Heart right ventricle (tissue), 16 donors: Measurements from ENCODE around the gene MACO1. TPM values are rescaled to one million over a fixed set of nuclear protein-coding genes. Genes with fewer than 3 reads are reported as not detected.
"Not testable (repeated sequence)": the region's sequence is repeated elsewhere in the genome, so short reads cannot be mapped to it uniquely, and the experiment has no call there.

Experiments used
- ATAC-seq, 8 donors: fragments of 200-7000 bp; cut with Tn5 transposase; one replicate each; pipeline ENCODE4 v1.9.1; 2020; ENCODE audit warnings: mild to moderate bottlenecking in 8 of 8, moderate library complexity in 8 of 8, moderate number of reproducible peaks in 1 of 8
- DNase-seq, 2 donors: peaks; one replicate each; pipeline ENCODE4 v3.0.0-alpha.2; 2020
- H3K27ac ChIP-seq, 10 donors: fragments of 200-600 bp; sonication (generic) in 2 of 10; one replicate each; pipeline versions ENCODE4 v1.5.0 to v1.8.0; 2020 to 2022; ENCODE audit warnings: mild to moderate bottlenecking in 3 of 10
- H3K27me3 ChIP-seq, 7 donors: fragments of 200-600 bp; one replicate each; pipeline ENCODE4 v1.8.0; 2021 to 2022; ENCODE audit warnings: mild to moderate bottlenecking in 2 of 7
- H3K36me3 ChIP-seq, 9 donors: fragments of 200-600 bp; sonication (generic) in 1 of 9; one replicate each; pipeline versions ENCODE4 v1.5.0 to v1.8.0; 2020 to 2022; ENCODE audit warnings: mild to moderate bottlenecking in 2 of 9
- H3K4me1 ChIP-seq, 9 donors: fragments of 200-600 bp; sonication (generic) in 1 of 9; one replicate each; pipeline versions ENCODE4 v1.5.0 to v1.8.0; 2020 to 2022; ENCODE audit warnings: mild to moderate bottlenecking in 4 of 9
- H3K4me3 ChIP-seq, 10 donors: fragments of 200-600 bp; sonication (generic) in 2 of 10; one replicate each; pipeline versions ENCODE4 v1.5.0 to v1.8.0; 2020 to 2022; ENCODE audit warnings: mild to moderate bottlenecking in 7 of 10, moderate library complexity in 2 of 10
- H3K9me3 ChIP-seq, 11 donors: fragments of 200-600 bp in 10 of 11; sonication (generic) in 2 of 11; one replicate each; pipeline versions ENCODE4 v1.5.0 to v1.8.0; 2013 to 2022; ENCODE audit warnings: mild to moderate bottlenecking in 2 of 11, control low read depth in 1 of 11, moderate library complexity in 1 of 11
- CTCF ChIP-seq, 9 donors: fragments of 200-600 bp; sonication (generic) in 2 of 9; IDR thresholded peaks; one replicate each; pipeline versions ENCODE4 v1.5.0 to v1.8.0; 2021 to 2022; ENCODE audit warnings: antibody characterized with exemption in 9 of 9, mild to moderate bottlenecking in 5 of 9, moderate library complexity in 1 of 9
- WGBS, 2 donors: extraction: QIAGEN DNeasy Blood & Tissue Kit; methylation state at CpG; one replicate each; pipeline ENCODE4 v1.1.7; 2013; ENCODE audit warnings: inconsistent platforms in 1 of 2; 5-methylcytosine and 5-hydroxymethylcytosine counted together
- intact Hi-C, 10 donors: fragments of 100-400 bp; cut with DNase I; formaldehyde crosslinking; loops; one replicate each; pipeline versions ENCODE4 v1.11.1 to v1.14.2; 2022
- polyA plus RNA-seq, 2 donors: library from polyadenylated mRNA; stranded (reverse); fragments of 200-250 nt; gene quantifications; one replicate each; pipeline ENCODE4 v1.2.3, GENCODE V29; 2013
- total RNA-seq, 10 donors: library from RNA; stranded (reverse); fragmentation: NEBNext Ultra II Directional in 3 of 10; extraction: Animal tissue kit (Norgen Biotek cat#: 25700) in 3 of 10; gene quantifications; one replicate each; pipeline versions ENCODE4 v1.2.1 to v1.2.4, GENCODE V29; 2021 to 2023
- donor health status: Arrhythmogenic right ventricular cardiomyopathy.
- donor health status: ischemic (EF 13 %, LVEDD 7.1; RV severe dilation, severe dysfunction).
- donor health status: healthy with polysubstance abuse.
- donor health status: DM: no; HTN: yes; CAD: no.
- donor health status: DM: no; HTN: no; CAD: no.
- donor health status: ischemic (EF 25% LVEDD 6.9; RV normal size, moderate dysfunction).
- donor health status: ischemic (EF 25% LVEDD 5.7; RV mildly dilated, moderate dysfunction).
- donor health status: healthy.
- donor health status: DM: yes; HTN: yes; CAD: no.
- donor health status: Ischemic cardiomyopathy.
- donor health status: ischemic (EF 35%, LVEDD 5.7; RV mildly dilated, moderate dysfunction).
- donor health status: nonischemic (EF 11% LVEDD 7.7; RV severe dilation, severe dysfunction).
- donor health status: DM: yes; HTN: yes; CAD: no.
- donor health status: PGD.
- donor health status: ischemic (EF 29% LVEDD 5.4; RV normal size, mild dysfunction).
- donor health status: nonischemic (EF 23%, LVEDD 6.1; RV moderate dilation, normal function).

Gene MACO1
- total and polyA plus RNA-seq, 12 donors: 8.7 to 15.5 (median 13.2) TPM

DNA sequence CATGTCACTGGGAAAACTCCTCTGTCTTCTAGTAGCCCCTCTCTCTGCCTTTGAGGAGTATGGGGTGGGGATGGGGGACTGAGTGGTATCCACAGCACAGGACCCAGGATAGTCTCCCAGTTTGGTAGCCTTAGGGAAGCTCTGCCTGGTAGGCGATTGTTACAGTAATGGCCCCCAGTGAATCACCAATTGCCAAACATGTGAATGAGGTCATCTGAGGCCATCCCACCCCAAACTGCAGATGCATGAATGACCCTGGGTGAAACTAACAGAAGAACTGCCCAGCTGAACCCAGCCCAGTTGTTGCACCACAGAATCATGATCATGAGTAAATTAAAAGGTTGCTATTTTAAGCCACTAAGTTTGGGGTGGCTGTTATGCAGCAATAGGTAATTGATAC, 16.1 kb upstream of the MACO1 start:
- intact Hi-C loops: loop anchor here in 1 of 10 donors (5.0 kb wide), 1 partner anchor 127 kb away; no protein-coding TSS in a partner anchor
- 88 to 89% methylated on average over 1 of the region's 1 CpG for WGBS, 2 donors
- not testable (repeated sequence) for ATAC-seq

DNA sequence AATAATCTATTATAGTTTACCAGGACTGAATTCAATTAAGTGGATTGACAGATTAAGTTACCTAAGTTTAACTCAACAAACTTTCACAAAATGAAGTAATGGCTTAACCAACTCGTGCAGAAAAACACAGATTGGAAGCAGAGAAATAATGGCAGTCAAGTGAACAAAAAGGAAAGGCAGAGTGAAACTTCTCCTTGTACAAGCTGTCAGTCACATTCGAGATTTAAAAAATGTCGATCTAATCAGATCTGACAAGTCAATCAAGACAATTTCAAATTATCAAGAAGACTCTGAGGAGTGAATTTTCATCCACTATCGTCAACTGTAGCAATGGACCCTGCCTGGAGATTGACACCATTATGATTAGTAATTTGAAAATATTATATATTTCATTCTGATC, 13.4 kb upstream of the MACO1 start:
- ATAC-seq: not testable (repeated sequence)

More for the DNA sequence above, 16.1 kb upstream of the MACO1 start:
- not testable (repeated sequence) for H3K27me3 ChIP-seq, H3K9me3 ChIP-seq, H3K27ac ChIP-seq, DNase-seq, H3K4me1 ChIP-seq, H3K4me3 ChIP-seq, H3K36me3 ChIP-seq

GRCh38 chr1:25419339-25419738, 11.4 kb upstream of the MACO1 start:
- intact Hi-C loops, H3K4me1 ChIP-seq, H3K27ac ChIP-seq, H3K27me3 ChIP-seq, H3K9me3 ChIP-seq, DNase-seq, H3K36me3 ChIP-seq, ATAC-seq, H3K4me3 ChIP-seq: not testable (repeated sequence)
- 93 to 95% methylated on average over 1 of the region's 1 CpG for WGBS, 2 donors

More for the DNA sequence above, 13.4 kb upstream of the MACO1 start:
- H3K27ac ChIP-seq, H3K4me3 ChIP-seq, H3K9me3 ChIP-seq, intact Hi-C loops, H3K36me3 ChIP-seq, DNase-seq, H3K27me3 ChIP-seq, H3K4me1 ChIP-seq: not testable (repeated sequence)
- 86 to 91% methylated on average over 4 of the region's 4 CpGs for WGBS, 2 donors

DNA sequence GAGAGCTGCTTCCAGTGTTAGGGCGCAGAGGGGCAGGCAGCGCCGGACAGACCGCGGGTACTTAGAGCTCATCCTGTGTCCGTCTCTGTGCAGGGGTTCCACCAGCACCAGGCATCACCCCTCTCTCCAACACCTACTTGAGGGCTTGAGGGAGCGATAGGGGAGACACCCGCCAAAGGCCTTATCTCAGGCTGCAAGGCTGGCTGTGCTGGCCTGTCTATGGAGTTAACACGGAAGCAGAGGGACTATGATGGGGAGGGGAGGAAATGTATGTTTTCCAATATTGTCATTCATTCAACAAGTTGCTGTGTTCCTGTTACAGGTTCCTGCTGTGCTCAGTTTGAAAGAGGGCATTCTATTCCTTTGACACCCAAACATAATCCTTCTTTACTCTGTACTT, 10.0 kb upstream of the MACO1 start, which contains the start of gene RHCE:
Gene RHCE (minus strand): TSS at position 111 of the 400 bp plus-strand sequence. CDS start 39 bp downstream, at position 72.
- not testable (repeated sequence) for H3K27me3 ChIP-seq, H3K4me3 ChIP-seq, H3K27ac ChIP-seq, H3K9me3 ChIP-seq, DNase-seq, H3K36me3 ChIP-seq, ATAC-seq, H3K4me1 ChIP-seq
- WGBS, 2 donors: 84 to 86% methylated on average over 9 of the region's 9 CpGs
- intact Hi-C loops: loop anchor here in 1 of 10 donors (10.0 kb wide), 1 partner anchor 104 kb away; no protein-coding TSS in a partner anchor

- H3K36me3 ChIP-seq, H3K4me3 ChIP-seq, H3K4me1 ChIP-seq, H3K27me3 ChIP-seq, H3K9me3 ChIP-seq, H3K27ac ChIP-seq, DNase-seq: not testable (repeated sequence)
- ATAC-seq: peak in 3 of 8 donors; percentile 35 to 40 (median 36)
- WGBS, 2 donors: 78 to 87% methylated on average over 5 of the region's 6 CpGs
- intact Hi-C loops: loop anchor here in 1 of 10 donors (10.0 kb wide), 1 partner anchor 102 kb away; no protein-coding TSS in a partner anchor
Measured at GRCh38 chr1:25423206-25423605, 7.5 kb upstream of the MACO1 start.

DNA sequence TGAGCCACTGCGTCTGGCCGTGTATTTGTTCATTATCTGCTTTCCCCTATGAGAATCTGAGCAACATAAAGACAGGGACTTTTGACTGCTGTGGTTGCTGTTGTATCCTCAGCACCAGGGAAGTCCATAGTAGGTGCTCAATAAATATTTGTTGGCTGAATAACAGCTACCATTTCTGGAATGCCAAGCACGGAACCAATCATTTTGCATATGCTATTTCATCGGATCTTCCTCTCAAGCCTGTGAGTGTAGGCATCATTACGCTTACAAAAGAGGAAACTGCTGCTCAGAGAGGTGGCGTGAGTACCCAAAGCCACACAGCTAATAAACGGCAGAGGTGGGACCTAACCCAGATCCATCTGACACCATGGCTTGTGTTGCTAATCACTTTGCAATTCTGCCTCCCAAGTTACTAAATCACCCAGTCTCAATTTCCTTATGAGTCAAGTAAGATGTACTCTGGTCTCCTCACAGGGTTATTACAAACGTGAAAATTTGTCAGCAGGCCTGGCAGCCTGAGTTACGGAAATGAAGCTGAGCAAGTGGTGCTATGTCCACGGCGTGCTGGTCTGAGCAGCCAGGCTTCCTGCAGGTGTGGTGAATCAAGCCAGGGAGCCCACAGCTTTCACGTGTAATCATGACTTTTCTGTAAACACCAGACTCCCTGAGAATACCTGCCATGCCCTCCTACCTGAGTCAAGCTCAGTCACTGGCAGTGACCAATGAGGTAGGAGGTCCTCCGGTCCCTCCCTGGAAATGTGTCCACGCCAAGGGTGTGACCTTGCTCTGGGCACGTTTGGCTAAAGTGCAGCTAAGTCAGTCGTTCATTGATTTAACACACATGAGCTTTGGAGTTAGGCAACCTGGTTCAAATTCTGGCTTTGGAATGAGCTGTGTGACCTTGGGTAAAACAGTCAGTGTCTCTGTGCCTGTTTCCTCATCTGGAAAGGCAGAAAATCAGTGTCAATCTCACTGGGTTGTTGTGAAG, 5.3 kb upstream of the MACO1 start:
- DNase-seq (no peak), ATAC-seq (no peak)
- H3K27ac ChIP-seq: no peak overlapping the region
- no peak overlapping the region for H3K4me3 ChIP-seq
- H3K9me3 ChIP-seq: no peaks in the 10 kb centered on the region
- H3K27me3 ChIP-seq: no peaks in the 10 kb centered on the region
- H3K36me3 ChIP-seq: no peaks in the 10 kb centered on the region
- no peak for TF ChIP-seq CTCF (IDR thresholded peaks at IDR 0.05)
- intact Hi-C loops: loop anchor here in 1 of 10 donors (10.0 kb wide), 1 partner anchor 99 kb away; no protein-coding TSS in a partner anchor
- 84 to 88% methylated on average over 16 of the region's 16 CpGs for WGBS, 2 donors
- peaks cover 0 to 7% (median 5%) of the 10 kb centered on the region in 9 donors for H3K4me1 ChIP-seq
